NT2/D1 (cell line): Measurements from ENCODE around the gene SYNPO2L.
"Not testable (repeated sequence)": the region's sequence is repeated elsewhere in the genome, so short reads cannot be mapped to it uniquely, and the experiment has no call there.

ENCODE experiments used
- DNase-seq: peaks from one replicate; pipeline ENCODE4 v3.0.0-alpha.2; 2011; ENCODE audit warnings: low read depth, low spot score
- H3K27me3 ChIP-seq: 2 replicates; pipeline ENCODE4 v1.6.0; 2011; ENCODE audit warnings: mild to moderate bottlenecking; ENCODE audit not compliant: insufficient read length, insufficient read depth
- H3K36me3 ChIP-seq: 2 replicates; pipeline ENCODE4 v1.6.1; 2011; ENCODE audit warnings: mild to moderate bottlenecking, low read length, mixed read lengths; ENCODE audit not compliant: insufficient read depth, insufficient read length
- H3K4me1 ChIP-seq: 2 replicates; pipeline ENCODE4 v1.5.1; 2011; ENCODE audit not compliant: insufficient read depth, insufficient read length
- H3K4me3 ChIP-seq: 2 replicates; pipeline ENCODE4 v1.5.1; 2011; ENCODE audit warnings: low read depth; ENCODE audit not compliant: insufficient read length
- H3K9ac ChIP-seq: 2 replicates; pipeline ENCODE4 v1.6.0; 2011; ENCODE audit warnings: low read depth; ENCODE audit not compliant: insufficient read length
- H3K9me3 ChIP-seq: 2 replicates; pipeline ENCODE4 v1.5.1; 2011; ENCODE audit warnings: mild to moderate bottlenecking, low read length; ENCODE audit not compliant: insufficient read depth
- SUZ12 ChIP-seq: IDR thresholded peaks from 2 replicates; pipeline ENCODE4 v1.6.1; 2011; ENCODE audit not compliant: insufficient read length, insufficient read depth; ENCODE audit errors: extremely low read depth
- YY1 ChIP-seq: IDR thresholded peaks from 2 replicates; pipeline ENCODE4 v1.6.1; 2011; ENCODE audit not compliant: insufficient read length, insufficient read depth
- ZNF274 ChIP-seq: IDR thresholded peaks from 2 replicates; pipeline ENCODE4 v1.6.1; 2011; ENCODE audit warnings: mild to moderate bottlenecking, low read depth, low read length

The SYNPO2L gene

GRCh38 chr10:73629165-73629564 lies 26.7 kb downstream of the SYNPO2L start:
- DNase-seq: no peak
- TF ChIP-seq ZNF274: no peak
- TF ChIP-seq SUZ12: no peak
- TF ChIP-seq YY1: no peak
- no peak overlapping the region for H3K4me3 ChIP-seq
- peaks cover 2% of the 10 kb centered on the region for H3K36me3 ChIP-seq
- H3K4me1 ChIP-seq: no peaks in the 10 kb centered on the region
- H3K9me3 ChIP-seq: no peaks in the 10 kb centered on the region
- no peak overlapping the region for H3K9ac ChIP-seq
- no peaks in the 10 kb centered on the region for H3K27me3 ChIP-seq

DNA sequence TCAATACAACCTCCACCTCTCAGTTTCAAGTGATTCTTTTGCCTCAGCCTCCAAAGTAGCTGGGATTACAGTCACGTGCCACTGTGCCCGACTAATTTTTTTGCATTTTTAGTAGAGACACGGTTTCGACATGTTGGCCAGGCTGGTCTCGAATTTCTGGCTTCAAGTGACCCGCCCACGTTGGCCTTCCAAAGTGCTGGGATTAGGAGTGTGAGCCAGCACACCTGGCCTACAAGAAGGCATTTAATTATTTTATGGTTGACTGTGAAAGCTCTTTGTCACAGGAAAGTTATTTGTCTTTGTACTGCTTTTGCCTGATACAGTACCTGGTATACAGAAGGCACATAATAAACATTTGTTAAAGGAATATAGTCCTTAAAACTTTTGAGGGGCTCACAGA lies 27.4 kb downstream of the SYNPO2L start:
- no peaks in the 10 kb centered on the region for H3K4me1 ChIP-seq
- H3K4me3 ChIP-seq: no peak overlapping the region
- no peaks in the 10 kb centered on the region for H3K27me3 ChIP-seq
- H3K9me3 ChIP-seq: no peaks in the 10 kb centered on the region
- TF ChIP-seq YY1 (no peak), SUZ12 (no peak), ZNF274 (no peak)
- H3K36me3 ChIP-seq: peaks cover 2% of the 10 kb centered on the region
- DNase-seq: no peak
- H3K9ac ChIP-seq: no peak overlapping the region

- peaks cover 2% of the 10 kb centered on the region for H3K36me3 ChIP-seq
- no peaks in the 10 kb centered on the region for H3K9me3 ChIP-seq
- H3K4me1 ChIP-seq: no peaks in the 10 kb centered on the region
- no peak for DNase-seq
- H3K4me3 ChIP-seq: no peak overlapping the region
- no peaks in the 10 kb centered on the region for H3K27me3 ChIP-seq
- no peak overlapping the region for H3K9ac ChIP-seq
- no peak for TF ChIP-seq YY1
- no peak for TF ChIP-seq SUZ12
- no peak for TF ChIP-seq ZNF274
Observed at GRCh38 chr10:73627300-73627699, 28.5 kb downstream of the SYNPO2L start.

- TF ChIP-seq YY1 (peak; percentile 79), SUZ12 (no peak), ZNF274 (no peak)
- DNase-seq: peak; percentile 92
Observed at GRCh38 chr10:73625884-73626752, 29.7 kb downstream of the SYNPO2L start.

GRCh38 chr10:73625004-73625883 lies 30.6 kb downstream of the SYNPO2L start:
- DNase-seq: peak; percentile 39
- no peaks in the 10 kb centered on the region for H3K4me1 ChIP-seq
- TF ChIP-seq YY1: no peak
- no peak for TF ChIP-seq ZNF274
- no peak for TF ChIP-seq SUZ12

More at GRCh38 chr10:73625884-73626752, 29.7 kb downstream of the SYNPO2L start:
- Histone ChIP-seq H3K36me3 (peaks cover 2% of the 10 kb centered on the region), H3K9me3 (no peaks in the 10 kb centered on the region), H3K4me3 (peak overlapping the region; percentile 94), H3K27me3 (no peaks in the 10 kb centered on the region), H3K9ac (peak overlapping the region; percentile 92), H3K4me1 (no peaks in the 10 kb centered on the region)

DNA sequence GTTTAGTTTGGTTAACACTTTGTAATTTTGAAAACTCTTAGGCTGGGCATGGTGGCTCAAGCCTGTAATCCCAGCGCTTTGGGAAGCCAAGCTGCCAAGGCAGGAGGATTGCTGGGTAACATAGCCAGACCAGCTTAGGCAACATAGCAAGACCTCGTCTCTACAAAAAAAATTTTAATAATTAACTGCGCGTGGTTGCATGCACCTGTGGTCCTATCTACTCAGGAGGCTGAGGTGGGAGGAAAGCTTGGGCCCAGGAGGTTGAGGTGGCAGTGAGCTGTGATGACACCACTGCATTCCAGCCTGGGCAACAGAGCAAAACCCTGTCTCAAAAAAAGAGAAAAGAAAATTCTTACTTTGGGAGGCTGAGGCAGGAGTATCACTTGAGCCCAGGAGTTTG lies 32.8 kb downstream of the SYNPO2L start:
- H3K9ac ChIP-seq: no peak overlapping the region
- TF ChIP-seq SUZ12: no peak
- no peak for TF ChIP-seq YY1
- TF ChIP-seq ZNF274: no peak
- no peak overlapping the region for H3K4me3 ChIP-seq
- H3K9me3 ChIP-seq: no peaks in the 10 kb centered on the region
- no peaks in the 10 kb centered on the region for H3K36me3 ChIP-seq
- no peaks in the 10 kb centered on the region for H3K4me1 ChIP-seq
- H3K27me3 ChIP-seq: no peaks in the 10 kb centered on the region
- DNase-seq: no peak

More at GRCh38 chr10:73625004-73625883, 30.6 kb downstream of the SYNPO2L start:
- Histone ChIP-seq H3K9ac (peak overlapping the region; percentile 82), H3K4me3 (peak overlapping the region; percentile 74), H3K36me3 (peaks cover 2% of the 10 kb centered on the region), H3K9me3 (no peaks in the 10 kb centered on the region), H3K27me3 (no peaks in the 10 kb centered on the region)

DNA sequence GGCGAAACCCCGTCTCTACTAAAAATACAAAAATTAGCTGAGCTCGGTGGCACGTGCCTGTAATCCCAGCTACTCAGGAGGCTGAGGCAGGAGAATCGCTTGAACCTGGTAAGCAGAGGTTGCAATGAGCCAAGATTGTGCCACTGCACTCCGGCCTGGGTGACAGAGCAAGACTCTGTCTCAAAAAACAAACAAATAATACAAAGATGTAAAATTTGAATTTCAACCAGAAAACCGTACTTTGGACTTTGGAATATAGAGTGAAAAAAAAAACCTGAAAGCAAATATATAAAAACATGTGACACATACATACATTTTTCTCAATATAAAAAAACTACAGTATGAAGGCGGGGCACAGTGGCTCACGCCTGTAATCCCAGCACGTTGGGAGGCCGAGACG lies 34.9 kb downstream of the SYNPO2L start:
- not testable (repeated sequence) for H3K27me3 ChIP-seq, H3K36me3 ChIP-seq, H3K9me3 ChIP-seq, H3K4me3 ChIP-seq, H3K4me1 ChIP-seq, DNase-seq, H3K9ac ChIP-seq

- not testable (repeated sequence) for H3K9ac ChIP-seq, DNase-seq, H3K4me1 ChIP-seq, H3K27me3 ChIP-seq, H3K4me3 ChIP-seq, H3K9me3 ChIP-seq, H3K36me3 ChIP-seq
Observed at GRCh38 chr10:73617143-73617542, 38.7 kb downstream of the SYNPO2L start.
